Liver (tissue), 3 donors: Measurements from ENCODE around the gene CFAP74.

Experiments used
- CTCF ChIP-seq: fragments of 150-350 bp; IDR thresholded peaks from 2 replicates; pipeline ENCODE4 v1.5.1; 2017; ENCODE audit warnings: improper control_type of control experiment, low read depth, low read length; ENCODE audit not compliant: missing input control
- EGR1 ChIP-seq, 2 donors: IDR thresholded peaks; 2 replicates each; pipeline ENCODE4 v1.6.1; 2016 to 2018; ENCODE audit warnings: antibody characterized with exemption in 2 of 2, low read depth in 2 of 2
- GABPA ChIP-seq, 2 donors: IDR thresholded peaks in 1 of 2; conservative IDR thresholded peaks in 1 of 2; 2 replicates each; pipeline ENCODE4 v1.6.1; 2016; ENCODE audit warnings: antibody characterized with exemption in 2 of 2, mild to moderate bottlenecking in 1 of 2, moderate library complexity in 1 of 2
- JUND ChIP-seq, 2 donors: IDR thresholded peaks; 2 replicates each; pipeline ENCODE4 v1.6.1; 2016; ENCODE audit warnings: antibody characterized with exemption in 2 of 2
- RAD21 ChIP-seq, 2 donors: IDR thresholded peaks; 2 replicates each; pipeline ENCODE4 v1.6.1; 2016; ENCODE audit warnings: antibody characterized with exemption in 2 of 2, mild to moderate bottlenecking in 2 of 2
- RXRA ChIP-seq, 2 donors: IDR thresholded peaks; 2 replicates each; pipeline ENCODE4 v1.6.1; 2017 to 2018; ENCODE audit warnings: antibody characterized with exemption in 2 of 2, mild to moderate bottlenecking in 1 of 2
- SP1 ChIP-seq: IDR thresholded peaks from 2 replicates; pipeline ENCODE4 v1.6.1; 2018; ENCODE audit warnings: antibody characterized with exemption, mild to moderate bottlenecking
- TAF1 ChIP-seq: conservative IDR thresholded peaks from 2 replicates; pipeline ENCODE4 v1.6.1; 2016; ENCODE audit warnings: antibody characterized with exemption, mild to moderate bottlenecking
- YY1 ChIP-seq: IDR thresholded peaks from 2 replicates; pipeline ENCODE4 v1.6.1; 2016; ENCODE audit warnings: antibody characterized with exemption, mild to moderate bottlenecking
- TF ChIP-seq, protein P1 (sequence below): IDR thresholded peaks from 2 replicates; pipeline ENCODE4 v1.6.1; 2016; ENCODE audit warnings: antibody characterized with exemption
- TF ChIP-seq, protein P2 (sequence below): IDR thresholded peaks from 2 replicates; pipeline ENCODE4 v1.6.1; 2016; ENCODE audit warnings: antibody characterized with exemption
- TF ChIP-seq, protein P3 (sequence below): IDR thresholded peaks from 2 replicates; pipeline ENCODE4 v1.6.1; 2016; ENCODE audit warnings: antibody characterized with exemption, mild to moderate bottlenecking
- donor health status: healthy.
- donor health status: healthy.

DNA sequence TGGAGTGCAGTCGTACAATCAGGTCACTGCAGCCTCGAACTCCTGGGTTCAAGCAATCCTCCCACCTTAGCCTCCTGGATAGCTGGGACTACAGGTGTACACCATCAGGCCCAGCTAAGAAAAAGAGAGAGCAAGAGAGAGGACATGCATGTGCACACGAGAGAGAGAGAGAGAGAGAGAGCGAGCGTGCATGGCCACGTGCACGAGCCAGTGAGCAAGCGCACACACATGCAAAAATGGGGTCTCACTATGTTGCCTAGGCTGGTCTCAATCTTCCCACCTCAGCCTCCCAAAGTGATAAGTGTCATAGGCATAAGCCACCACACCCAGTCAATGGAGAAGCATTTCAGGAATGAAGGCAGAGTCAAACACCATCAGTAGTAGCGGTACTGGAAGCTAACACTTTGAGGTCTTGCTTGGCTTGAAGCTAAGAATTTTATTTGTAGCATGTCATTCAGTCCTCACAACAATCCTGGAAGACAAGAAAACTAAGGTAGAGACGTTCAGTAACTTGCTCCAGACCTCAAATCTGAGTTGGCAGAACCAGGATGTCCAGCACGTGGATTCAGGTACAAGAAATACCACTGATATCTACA, 127.2 kb downstream of the CFAP74 start:
- TF ChIP-seq CTCF = no peak
- TF ChIP-seq JUND (IDR thresholded peaks at IDR 0.05) = no peak
- TF ChIP-seq SP1 = no peak
- TF ChIP-seq RXRA (IDR thresholded peaks at IDR 0.05) = no peak
- TF ChIP-seq, protein P1, sequence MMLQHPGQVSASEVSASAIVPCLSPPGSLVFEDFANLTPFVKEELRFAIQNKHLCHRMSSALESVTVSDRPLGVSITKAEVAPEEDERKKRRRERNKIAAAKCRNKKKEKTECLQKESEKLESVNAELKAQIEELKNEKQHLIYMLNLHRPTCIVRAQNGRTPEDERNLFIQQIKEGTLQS = no peak
- TF ChIP-seq, protein P2, sequence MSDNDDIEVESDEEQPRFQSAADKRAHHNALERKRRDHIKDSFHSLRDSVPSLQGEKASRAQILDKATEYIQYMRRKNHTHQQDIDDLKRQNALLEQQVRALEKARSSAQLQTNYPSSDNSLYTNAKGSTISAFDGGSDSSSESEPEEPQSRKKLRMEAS = no peak
- TF ChIP-seq RAD21 (IDR thresholded peaks at IDR 0.05) = no peak
- TF ChIP-seq, protein P3, sequence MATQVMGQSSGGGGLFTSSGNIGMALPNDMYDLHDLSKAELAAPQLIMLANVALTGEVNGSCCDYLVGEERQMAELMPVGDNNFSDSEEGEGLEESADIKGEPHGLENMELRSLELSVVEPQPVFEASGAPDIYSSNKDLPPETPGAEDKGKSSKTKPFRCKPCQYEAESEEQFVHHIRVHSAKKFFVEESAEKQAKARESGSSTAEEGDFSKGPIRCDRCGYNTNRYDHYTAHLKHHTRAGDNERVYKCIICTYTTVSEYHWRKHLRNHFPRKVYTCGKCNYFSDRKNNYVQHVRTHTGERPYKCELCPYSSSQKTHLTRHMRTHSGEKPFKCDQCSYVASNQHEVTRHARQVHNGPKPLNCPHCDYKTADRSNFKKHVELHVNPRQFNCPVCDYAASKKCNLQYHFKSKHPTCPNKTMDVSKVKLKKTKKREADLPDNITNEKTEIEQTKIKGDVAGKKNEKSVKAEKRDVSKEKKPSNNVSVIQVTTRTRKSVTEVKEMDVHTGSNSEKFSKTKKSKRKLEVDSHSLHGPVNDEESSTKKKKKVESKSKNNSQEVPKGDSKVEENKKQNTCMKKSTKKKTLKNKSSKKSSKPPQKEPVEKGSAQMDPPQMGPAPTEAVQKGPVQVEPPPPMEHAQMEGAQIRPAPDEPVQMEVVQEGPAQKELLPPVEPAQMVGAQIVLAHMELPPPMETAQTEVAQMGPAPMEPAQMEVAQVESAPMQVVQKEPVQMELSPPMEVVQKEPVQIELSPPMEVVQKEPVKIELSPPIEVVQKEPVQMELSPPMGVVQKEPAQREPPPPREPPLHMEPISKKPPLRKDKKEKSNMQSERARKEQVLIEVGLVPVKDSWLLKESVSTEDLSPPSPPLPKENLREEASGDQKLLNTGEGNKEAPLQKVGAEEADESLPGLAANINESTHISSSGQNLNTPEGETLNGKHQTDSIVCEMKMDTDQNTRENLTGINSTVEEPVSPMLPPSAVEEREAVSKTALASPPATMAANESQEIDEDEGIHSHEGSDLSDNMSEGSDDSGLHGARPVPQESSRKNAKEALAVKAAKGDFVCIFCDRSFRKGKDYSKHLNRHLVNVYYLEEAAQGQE = no peak
- no peak for TF ChIP-seq YY1
- TF ChIP-seq TAF1 = no peak
- no peak for TF ChIP-seq GABPA (IDR thresholded peaks at IDR 0.05 in 1 of 2, conservative IDR thresholded peaks at IDR 0.05 in 1 of 2)
- no peak for TF ChIP-seq EGR1 (IDR thresholded peaks at IDR 0.05; ENCODE audit: low read depth in 2 of 2)
